Endodermal cell (in vitro differentiated cells): ENCODE results near the gene OR6K2. TPM values are rescaled to one million over a fixed set of nuclear protein-coding genes. Genes with fewer than 3 reads are reported as not detected.

Experiments
- DNase-seq: peaks from one replicate; pipeline ENCODE4 v3.0.0-alpha.2; 2017
- H3K27ac ChIP-seq: 2 replicates; pipeline ENCODE4 v1.5.1; 2013; ENCODE audit warnings: mild to moderate bottlenecking, low read depth, low read length, moderate library complexity
- H3K27me3 ChIP-seq: 2 replicates; pipeline ENCODE4 v1.6.1; 2013; ENCODE audit warnings: mild to moderate bottlenecking, low read length, moderate library complexity; ENCODE audit not compliant: insufficient read depth, control insufficient read depth, poor library complexity, severe bottlenecking
- H3K36me3 ChIP-seq: 2 replicates; pipeline ENCODE4 v1.7.0; 2013; ENCODE audit warnings: mild to moderate bottlenecking, low read length, moderate library complexity; ENCODE audit not compliant: control insufficient read depth, insufficient read depth
- H3K4me1 ChIP-seq: one replicate; pipeline ENCODE4 v1.7.0; 2013; ENCODE audit warnings: low read length; ENCODE audit not compliant: control insufficient read depth, insufficient read depth
- H3K4me3 ChIP-seq: 2 replicates; pipeline ENCODE4 v1.5.1; 2013; ENCODE audit warnings: mild to moderate bottlenecking, low read length, moderate library complexity
- H3K9ac ChIP-seq: 2 replicates; pipeline ENCODE4 v1.6.1; 2013; ENCODE audit warnings: mild to moderate bottlenecking, low read length, moderate library complexity; ENCODE audit not compliant: poor library complexity, severe bottlenecking; ENCODE audit errors: extremely low read depth
- H3K9me3 ChIP-seq: 2 replicates; pipeline ENCODE4 v1.6.1; 2013; ENCODE audit warnings: mild to moderate bottlenecking, low read length, moderate library complexity; ENCODE audit not compliant: control insufficient read depth
- H3K27ac Mint-ChIP-seq: 2 replicates; pipeline ENCODE4 v1.8.0; 2020; ENCODE audit warnings: mixed read lengths
- H3K27me3 Mint-ChIP-seq: 2 replicates; pipeline ENCODE4 v1.8.0; 2021; ENCODE audit warnings: mild to moderate bottlenecking, mixed read lengths; ENCODE audit not compliant: insufficient read depth
- H3K36me3 Mint-ChIP-seq: 2 replicates; pipeline ENCODE4 v1.8.0; 2020; ENCODE audit warnings: low read depth, mixed read lengths
- H3K4me1 Mint-ChIP-seq: 2 replicates; pipeline ENCODE4 v1.8.0; 2020; ENCODE audit warnings: mixed read lengths
- H3K4me3 Mint-ChIP-seq: 2 replicates; pipeline ENCODE4 v1.8.0; 2020; ENCODE audit warnings: mild to moderate bottlenecking, moderate library complexity, mixed read lengths
- H3K9me3 Mint-ChIP-seq: 2 replicates; pipeline ENCODE4 v1.8.0; 2020; ENCODE audit warnings: mild to moderate bottlenecking, mixed read lengths
- CTCF ChIP-seq: fragments of 200-600 bp; sonication (generic); conservative IDR thresholded peaks from 2 replicates; pipeline ENCODE4 v1.5.0; 2021; ENCODE audit warnings: antibody characterized with exemption, mild to moderate bottlenecking
- WGBS, 2 experiments: methylation state at CpG; one replicate each; pipeline versions ENCODE4 v1.1.5 to v1.1.7; 2013; ENCODE audit warnings: missing lambda C conversion rate in 2 of 2, mixed read lengths in 1 of 2; ENCODE audit not compliant: insufficient coverage in 1 of 2, insufficient read length in 1 of 2; 5-methylcytosine and 5-hydroxymethylcytosine counted together
- total RNA-seq, 2 donors: library from RNA; stranded (reverse); fragmentation: NEBNext Ultra II Directional in 1 of 2; extraction: Animal tissue kit (Norgen Biotek cat#: 25700) in 1 of 2; gene quantifications; 2 replicates in 1 of 2; 3 replicates in 1 of 2; pipeline ENCODE4 v1.2.1, GENCODE V29; 2021

The OR6K2 gene
- total RNA-seq, 2 donors from 2014 or later: not detected

DNA sequence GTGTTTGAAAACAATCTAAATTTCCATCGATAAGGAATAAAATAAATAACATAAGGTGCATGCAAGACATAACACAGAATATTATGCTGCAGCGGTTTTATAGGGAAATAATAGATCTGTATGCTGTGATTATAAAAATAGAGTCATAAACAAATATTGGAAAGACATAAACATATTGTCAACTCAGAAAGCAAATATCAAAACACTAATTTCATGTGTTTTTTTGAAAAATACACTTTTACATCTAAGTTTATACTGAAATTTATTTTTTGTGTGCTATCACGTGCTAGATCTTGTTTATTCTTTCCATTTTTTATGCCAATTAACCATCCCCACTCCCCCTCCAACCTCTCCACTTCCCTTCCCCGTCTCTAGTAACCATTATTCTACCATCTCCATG is 10.6 kb upstream of the OR6K2 start:
- Mint-ChIP-seq H3K9me3 (no peaks in the 10 kb centered on the region), H3K27ac (no peak overlapping the region), H3K27me3 (peaks cover 1% of the 10 kb centered on the region), H3K4me3 (no peak overlapping the region), H3K4me1 (no peaks in the 10 kb centered on the region), H3K36me3 (no peaks in the 10 kb centered on the region)
- Histone ChIP-seq H3K4me1 (no peaks in the 10 kb centered on the region), H3K9me3 (no peaks in the 10 kb centered on the region), H3K4me3 (no peak overlapping the region), H3K36me3 (no peaks in the 10 kb centered on the region), H3K9ac (no peak overlapping the region), H3K27me3 (no peaks in the 10 kb centered on the region), H3K27ac (no peak overlapping the region)
- DNase-seq: no peak
- no peak for TF ChIP-seq CTCF
- 75 to 80% methylated on average over 1 to 3 of the region's 4 CpGs for WGBS, 2 experiments

- no peaks in the 10 kb centered on the region for H3K9me3 Mint-ChIP-seq
- 83 to 86% methylated on average over 1 to 2 of the region's 2 CpGs for WGBS, 2 experiments
- H3K27ac Mint-ChIP-seq: no peak overlapping the region
- H3K27me3 ChIP-seq: no peaks in the 10 kb centered on the region
- H3K9me3 ChIP-seq: no peaks in the 10 kb centered on the region
- H3K36me3 ChIP-seq: no peaks in the 10 kb centered on the region
- no peak for DNase-seq
- H3K4me1 Mint-ChIP-seq: no peaks in the 10 kb centered on the region
- H3K9ac ChIP-seq: no peak overlapping the region
- no peak overlapping the region for H3K4me3 ChIP-seq
- H3K27me3 Mint-ChIP-seq: no peaks in the 10 kb centered on the region
- H3K4me3 Mint-ChIP-seq: no peak overlapping the region
- H3K27ac ChIP-seq: no peak overlapping the region
- H3K36me3 Mint-ChIP-seq: no peaks in the 10 kb centered on the region
- no peaks in the 10 kb centered on the region for H3K4me1 ChIP-seq
- no peak for TF ChIP-seq CTCF
Measured at GRCh38 chr1:158706096-158706495, 5.6 kb upstream of the OR6K2 start.

DNA sequence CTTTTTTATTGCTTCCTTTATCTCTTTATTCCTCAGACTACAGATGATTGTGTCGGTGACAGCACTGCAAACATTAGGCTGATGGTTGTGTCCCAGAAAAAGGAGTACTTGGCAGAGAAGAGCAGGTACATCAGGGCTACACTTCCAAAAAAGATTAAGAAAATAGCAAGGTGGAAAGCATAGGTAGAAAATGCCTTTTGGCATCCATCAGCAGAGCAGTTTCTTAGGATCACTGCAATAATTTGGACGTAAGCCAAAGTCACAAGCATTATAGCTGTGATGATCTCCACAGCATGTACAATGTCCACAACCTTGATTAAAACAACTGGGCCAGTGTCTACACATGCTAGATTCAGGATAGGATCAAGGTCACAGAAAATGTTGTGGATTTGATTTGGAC is 5.9 kb downstream of the OR6K2 start:
- H3K27ac Mint-ChIP-seq: no peak overlapping the region
- Histone ChIP-seq H3K27ac (no peak overlapping the region), H3K9me3 (no peaks in the 10 kb centered on the region), H3K4me3 (no peak overlapping the region), H3K9ac (no peak overlapping the region), H3K4me1 (no peaks in the 10 kb centered on the region), H3K27me3 (no peaks in the 10 kb centered on the region), H3K36me3 (no peaks in the 10 kb centered on the region)
- H3K27me3 Mint-ChIP-seq: no peaks in the 10 kb centered on the region
- H3K36me3 Mint-ChIP-seq: no peaks in the 10 kb centered on the region
- no peak for DNase-seq
- no peak for TF ChIP-seq CTCF
- no peaks in the 10 kb centered on the region for H3K4me1 Mint-ChIP-seq
- H3K9me3 Mint-ChIP-seq: no peaks in the 10 kb centered on the region
- 89 to 96% methylated on average over 1 to 2 of the region's 2 CpGs for WGBS, 2 experiments
- no peak overlapping the region for H3K4me3 Mint-ChIP-seq
